Measurements from ENCODE around the gene FZD2. TPM values are rescaled to one million over a fixed set of nuclear protein-coding genes. Genes with fewer than 3 reads are reported as not detected.

Gene FZD2
- total and polyA plus RNA-seq, 2 of the 4 experiments (the other 2 are of a cell fraction), result 21.3 to 130 TPM

- H3K4me2 ChIP-seq (ENCODE audit: low read depth, low read length), result peak overlapping the region; percentile 56
- in situ Hi-C loops (cut with MboI; ENCODE audit: low sequenced_read_pairs) (no loop called here), dilution Hi-C loops (cut with HindIII; ENCODE audit: low sequenced_read_pairs, unreplicated experiment) (no loop called here), intact Hi-C loops (cut with micrococcal nuclease) (loop anchor here (1.0 kb wide), 1 partner anchor 9 kb away; no protein-coding TSS in a partner anchor)
- ChIA-PET POLR2A (ENCODE audit: unreplicated experiment) (interaction anchor here (0.9 to 1.2 kb wide), 3 partner anchors 10 to 13 kb away, joined by 3 to 6 read pairs (median 5); partner anchors contain the start of gene FZD2), CTCF (interaction anchor here (0.6 kb wide), 3 partner anchors 13 to 99 kb away, joined by 3 read pairs; no protein-coding TSS in a partner anchor)
- H4K5ac ChIP-seq (ENCODE audit: low read depth, low read length), result peak overlapping the region; percentile 98
- TF ChIP-seq CTCF (conservative IDR thresholded peaks at IDR 0.05; ENCODE audit: low read depth, low read length), result no peak
- TF ChIP-seq FOS (IDR thresholded peaks at IDR 0.05; ENCODE audit: low read depth, low read length), result peak; percentile 70
- peak; percentile 62 for TF ChIP-seq USF2 (IDR thresholded peaks at IDR 0.05; ENCODE audit: low read depth, low read length)
- peak; percentile 70; the same call in 1 of the 2 replicates for TF ChIP-seq NFE2L2 (IDR thresholded peaks at IDR 0.05; ENCODE audit: low read depth, low read length)
- no TSS peak for BruUV-seq (replicated peaks)
- no peaks in the 10 kb centered on the region for H4K20me1 ChIP-seq (ENCODE audit: insufficient read depth, low read length)
- no peaks in the 10 kb centered on the region for H3K27me3 ChIP-seq (ENCODE audit: control insufficient read depth, insufficient read depth, low read length)
- peak overlapping the region; percentile 98 for H2AK9ac ChIP-seq (replicated peaks; ENCODE audit: low read depth, low read length, poor library complexity)
- H4K91ac ChIP-seq (ENCODE audit: insufficient read depth, low read depth, low read length), result peak overlapping the region; percentile 98
- peak overlapping the region; percentile 97 for H3K18ac ChIP-seq (ENCODE audit: low read depth, low read length)
- H2BK15ac ChIP-seq (ENCODE audit: low read depth, low read length), result peak overlapping the region; percentile 100
- WGBS, 2 experiments (ENCODE audit: extremely low coverage in 2 of 2, insufficient read length in 1 of 2), result no CpG with 5 or more reads among the region's 4 CpGs
- peak; percentile 10 for ATAC-seq (ENCODE audit: low read depth)
- H2AFZ ChIP-seq (replicated peaks; ENCODE audit: low read length, poor library complexity), result peak overlapping the region; percentile 65
- peak overlapping the region; percentile 99 for H3K23ac ChIP-seq (ENCODE audit: low read depth, low read length)
- peak overlapping the region; percentile 67 for H3K9ac ChIP-seq (ENCODE audit: low read depth, low read length)
- H3K14ac ChIP-seq (replicated peaks; ENCODE audit: low read depth, low read length), result peak overlapping the region; percentile 99
- H3K4ac ChIP-seq (ENCODE audit: low read depth, low read length), result peak overlapping the region; percentile 99
- H3K4me3 ChIP-seq (ENCODE audit: insufficient read depth, low read depth, low read length), result no peak overlapping the region
- peaks cover 50% of the 10 kb centered on the region for H3K4me1 ChIP-seq (ENCODE audit: control insufficient read depth, insufficient read depth, low read length)
- peak overlapping the region; percentile 99 for H2BK120ac ChIP-seq (ENCODE audit: low read depth, low read length)
- H2BK20ac ChIP-seq (ENCODE audit: low read depth, low read length), result peak overlapping the region; percentile 100
- no peaks in the 10 kb centered on the region for H3K36me3 ChIP-seq (ENCODE audit: control insufficient read depth, insufficient read depth, low read length)
- H3K56ac ChIP-seq (ENCODE audit: extremely low read depth, insufficient read depth, low read length), result peak overlapping the region; percentile 97
- H3K9me1 ChIP-seq (ENCODE audit: insufficient read depth, low read length), result peaks cover 43% of the 10 kb centered on the region
- peak; percentile 73 for DNase-seq
- H3K9me3 ChIP-seq (ENCODE audit: control insufficient read depth, insufficient read depth, low read length), result no peaks in the 10 kb centered on the region
- peak overlapping the region; percentile 98 for H2BK5ac ChIP-seq (ENCODE audit: low read depth, low read length, poor library complexity, severe bottlenecking)
- peaks cover 0 to 44% of the 10 kb centered on the region in 2 experiments; a peak in 2 of 4 replicates for H3K79me1 ChIP-seq (ENCODE audit: low read depth in 1 of 2, low read length in 2 of 2)
- H2AK5ac ChIP-seq (ENCODE audit: low read depth, low read length), result peak overlapping the region; percentile 96
- peak overlapping the region; percentile 73 to 98 for H4K8ac ChIP-seq (ENCODE audit: low read depth in 2 of 2, low read length in 2 of 2)
- peak overlapping the region; percentile 93 for H3K27ac ChIP-seq (ENCODE audit: insufficient read depth, low read length)
Observed at GRCh38 chr17:44546671-44547606, 10.3 kb upstream of the FZD2 start.
